GM21515 (cell line): ENCODE measurements around the gene IARS1.

ENCODE experiments used
- ATAC-seq: cut with Tn5 transposase; IDR thresholded peaks from one replicate; pipeline ENCODE4 v1.9.1; 2021; ENCODE audit not compliant: unreplicated experiment

The IARS1 gene

GRCh38 chr9:92293452-92294296 lies at the start of gene IARS1:
Gene IARS1 (minus strand): TSS chr9:92293697. CDS start chr9:92289419, 4,278 bp downstream.
- peak; percentile 97 for ATAC-seq

- no peak for ATAC-seq
These were observed 49.5 kb upstream of the IARS1 start for GRCh38 chr9:92342825-92343488.

GRCh38 chr9:92341578-92341977 lies 48.1 kb upstream of the IARS1 start:
- no peak for ATAC-seq

GRCh38 chr9:92333282-92333634 lies 39.8 kb upstream of the IARS1 start:
- no peak for ATAC-seq

- ATAC-seq, result no peak
These were observed 39.2 kb upstream of the IARS1 start for GRCh38 chr9:92332577-92333281.

GRCh38 chr9:92328225-92328624 lies 34.7 kb upstream of the IARS1 start:
- ATAC-seq, result no peak

- no peak for ATAC-seq
These were observed 33.9 kb upstream of the IARS1 start for GRCh38 chr9:92327283-92327850.

- peak; percentile 5 for ATAC-seq
These were observed 32.5 kb upstream of the IARS1 start for GRCh38 chr9:92325991-92326500.

- peak; percentile 92 for ATAC-seq
These were observed 31.9 kb upstream of the IARS1 start, which contains the start of the genes CENPP and NOL8 for GRCh38 chr9:92325269-92325990. Gene CENPP (plus strand): TSS chr9:92325953. Gene NOL8 (minus strand): TSS chr9:92325350. CDS start chr9:92324161, 1,189 bp downstream.

GRCh38 chr9:92324889-92325268 lies 31.4 kb upstream of the IARS1 start:
- ATAC-seq, result no peak

- no peak for ATAC-seq
These were observed 30.9 kb upstream of the IARS1 start for GRCh38 chr9:92324431-92324830.

- ATAC-seq, result no peak
These were observed 22.0 kb upstream of the IARS1 start for GRCh38 chr9:92315456-92315855.

- ATAC-seq, result no peak
These were observed 20.1 kb upstream of the IARS1 start for GRCh38 chr9:92313624-92314012.

- no peak for ATAC-seq
These were observed 19.6 kb upstream of the IARS1 start for GRCh38 chr9:92312887-92313623.

- ATAC-seq, result no peak
These were observed 17.1 kb upstream of the IARS1 start for GRCh38 chr9:92310562-92310961.

- no peak for ATAC-seq
These were observed 15.4 kb upstream of the IARS1 start for GRCh38 chr9:92308893-92309292.

- no peak for ATAC-seq
These were observed 7.4 kb upstream of the IARS1 start for GRCh38 chr9:92300936-92301335.

- no peak for ATAC-seq
These were observed 5.6 kb upstream of the IARS1 start for GRCh38 chr9:92299116-92299515.

- no peak for ATAC-seq
These were observed 4.5 kb upstream of the IARS1 start for GRCh38 chr9:92298036-92298435.

- no peak for ATAC-seq
These were observed 4.1 kb upstream of the IARS1 start for GRCh38 chr9:92297611-92298010.
